HG03575 (cell line): ENCODE data around the gene RAD51B.
A peak's percentile ranks its signal among the peaks of the same experiment; 100 is the strongest.

Source experiments
- ATAC-seq: cut with Tn5 transposase; IDR thresholded peaks from one replicate; pipeline ENCODE4 v1.9.1; 2021; ENCODE audit not compliant: unreplicated experiment, insufficient number of reproducible peaks, low FRiP score; ENCODE audit errors: extremely low read depth

The RAD51B gene

DNA sequence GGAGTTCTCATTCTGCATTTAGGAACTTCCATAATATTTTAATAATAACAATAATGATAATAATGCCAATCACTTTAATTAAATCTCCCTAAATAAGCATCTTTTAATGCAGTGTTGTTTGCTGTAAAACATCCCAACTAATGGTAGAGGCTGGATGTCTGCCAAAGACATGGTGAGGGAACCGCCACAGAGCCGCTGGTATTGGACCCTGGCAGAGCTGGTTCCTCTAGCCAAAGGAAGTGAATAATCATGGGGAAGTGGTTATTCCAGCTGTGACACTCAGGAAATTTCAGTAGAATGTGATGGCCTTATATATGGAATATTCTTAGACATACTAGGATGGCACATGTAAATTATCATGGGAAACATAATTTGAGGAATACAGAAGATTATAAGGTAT lies 490.0 kb downstream of the RAD51B start:
- no peak for ATAC-seq

DNA sequence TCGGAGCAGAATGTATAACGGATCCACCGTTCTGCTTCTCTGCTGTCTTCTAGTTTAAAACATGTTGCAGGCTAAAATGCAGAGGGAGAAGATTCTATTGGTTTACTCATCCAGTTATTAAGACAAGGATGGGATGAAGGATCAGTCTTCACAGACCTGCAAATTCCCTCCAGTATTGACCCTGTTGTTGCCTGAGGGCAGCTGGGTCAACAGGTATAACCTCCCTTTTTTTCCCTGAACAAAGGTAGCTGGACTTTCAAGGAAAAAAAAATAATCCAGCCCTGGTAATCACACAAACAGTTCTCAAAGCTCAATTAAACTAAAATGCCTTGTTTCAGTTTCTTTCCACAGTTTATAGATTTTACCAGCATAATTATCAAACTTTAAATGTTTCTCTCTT lies 492.7 kb downstream of the RAD51B start:
- no peak for ATAC-seq

DNA sequence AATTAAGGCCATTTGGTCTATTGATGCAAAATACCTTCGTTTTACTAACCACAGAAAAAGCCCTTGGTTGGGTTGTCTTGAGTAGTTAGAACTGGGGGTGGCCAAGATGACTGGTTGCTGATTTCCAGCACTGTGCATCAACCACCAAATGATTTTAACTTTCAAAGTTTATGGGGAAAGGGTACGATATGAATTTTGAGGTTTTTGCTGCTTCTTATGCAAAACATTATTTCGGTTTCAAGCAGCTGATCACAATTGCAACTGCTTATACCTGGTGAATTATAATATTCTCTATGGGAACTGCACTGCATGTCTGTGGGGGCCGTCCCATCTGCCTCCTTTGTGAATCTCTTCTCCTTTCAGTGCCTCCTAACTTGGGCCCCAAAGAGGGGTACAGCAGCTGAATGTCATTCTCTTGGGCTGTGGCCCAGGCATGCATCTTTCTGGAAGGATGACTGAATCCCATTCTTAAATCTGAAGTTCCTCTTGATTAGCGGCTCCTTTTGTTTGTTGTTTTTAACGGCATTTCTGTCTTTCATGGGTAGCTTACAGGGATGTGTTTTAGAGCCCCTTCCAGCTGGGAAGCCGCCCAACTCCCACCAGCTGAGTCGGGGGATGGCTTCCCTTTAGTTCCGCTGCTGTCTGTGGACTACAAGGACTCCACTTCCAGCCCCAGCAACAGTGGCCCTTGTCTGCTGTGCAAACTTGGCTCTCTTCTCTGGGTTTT lies 493.5 kb downstream of the RAD51B start:
- peak; percentile 70 for ATAC-seq

DNA sequence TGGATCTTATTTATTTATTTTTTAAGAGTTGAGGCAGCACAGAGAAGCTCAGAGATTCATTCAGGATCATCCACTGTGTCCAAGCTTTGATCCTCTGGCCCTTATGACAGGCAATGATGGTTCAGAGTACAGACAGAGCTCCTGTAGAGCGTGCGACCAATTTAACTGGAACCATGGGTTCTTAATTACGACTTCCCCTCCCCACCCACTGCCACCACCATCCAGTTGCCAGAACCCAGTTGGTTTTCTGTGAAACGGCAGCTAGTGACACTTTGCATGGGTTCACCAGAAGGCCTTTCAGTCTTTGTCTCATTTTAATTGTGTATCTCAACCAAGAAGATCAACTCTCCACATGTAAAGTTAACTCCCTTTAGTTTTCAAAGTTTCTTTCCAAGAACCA lies 495.1 kb downstream of the RAD51B start:
- no peak for ATAC-seq

DNA sequence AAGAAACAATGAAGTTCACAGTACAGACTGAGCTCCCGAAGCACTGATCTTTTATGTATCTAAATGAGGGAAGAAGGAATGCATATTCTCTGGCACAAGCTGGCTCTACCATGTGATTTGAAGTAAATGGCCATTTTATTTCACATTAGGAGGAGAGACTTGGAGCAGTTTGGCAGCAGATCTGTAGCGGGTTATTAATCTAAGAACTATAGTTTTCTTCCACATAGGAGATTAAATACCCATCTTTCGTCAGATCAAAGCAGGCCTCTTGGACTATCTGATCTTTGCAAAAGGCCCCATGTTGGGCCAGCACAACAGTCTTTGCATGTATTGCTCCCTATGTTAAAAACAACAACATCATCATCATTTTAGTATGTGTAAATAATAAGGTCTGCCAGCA lies 495.5 kb downstream of the RAD51B start:
- no peak for ATAC-seq

DNA sequence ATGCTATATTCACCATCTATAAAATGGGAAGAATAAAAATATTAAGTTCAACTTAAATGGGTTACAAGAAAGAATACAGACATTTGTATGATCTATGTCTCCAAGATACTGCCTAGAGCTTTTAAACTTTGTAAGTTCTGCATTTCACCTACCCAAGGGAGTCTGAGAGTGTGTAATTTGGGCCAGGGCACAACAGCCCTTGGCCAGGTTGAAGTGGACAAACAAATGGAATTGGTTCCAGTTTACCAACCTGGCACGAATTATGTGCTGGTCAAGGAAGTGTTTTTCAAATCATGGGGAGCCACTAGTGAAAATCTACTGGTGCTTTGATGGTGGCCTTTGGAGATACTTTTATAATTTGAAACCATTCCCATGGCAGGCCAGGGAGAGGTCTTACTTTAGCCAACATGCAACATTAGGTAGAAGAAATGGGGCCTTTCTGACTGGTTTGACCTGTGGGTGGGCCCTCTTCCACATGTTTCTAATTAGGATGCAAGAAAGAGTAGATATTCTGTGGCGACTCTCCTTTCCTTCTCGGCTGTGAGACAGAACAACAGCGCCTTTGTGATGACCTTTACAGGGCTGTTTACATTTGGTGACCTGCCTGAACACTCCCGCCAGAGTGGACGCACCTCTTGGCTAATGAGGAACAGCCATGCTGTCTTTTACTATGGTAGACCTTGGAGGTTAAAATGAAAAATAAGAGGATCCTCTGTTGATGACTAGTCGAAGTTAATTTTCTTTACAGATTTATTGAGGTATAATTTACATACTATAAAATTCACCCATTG lies 496.7 kb downstream of the RAD51B start:
- no peak for ATAC-seq

DNA sequence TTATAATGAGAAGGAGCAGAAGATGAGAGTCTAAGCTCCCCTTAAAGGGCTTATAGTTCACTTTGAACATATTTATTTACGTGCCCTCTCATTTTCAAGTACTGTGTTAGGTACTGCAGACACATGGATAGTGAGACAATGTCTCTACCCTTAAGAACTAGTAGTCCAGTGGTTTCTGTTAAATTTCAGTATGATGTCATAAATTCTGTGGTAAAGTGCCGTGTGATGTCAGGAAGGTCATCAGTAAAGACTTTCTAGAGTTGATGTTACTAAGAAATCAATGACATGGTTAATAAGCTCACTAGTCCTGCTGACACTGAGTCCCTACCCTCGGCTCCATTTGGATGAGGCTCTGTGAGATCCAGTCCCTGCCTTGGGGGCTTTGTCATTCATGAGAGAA lies 497.7 kb downstream of the RAD51B start:
- ATAC-seq, result no peak

DNA sequence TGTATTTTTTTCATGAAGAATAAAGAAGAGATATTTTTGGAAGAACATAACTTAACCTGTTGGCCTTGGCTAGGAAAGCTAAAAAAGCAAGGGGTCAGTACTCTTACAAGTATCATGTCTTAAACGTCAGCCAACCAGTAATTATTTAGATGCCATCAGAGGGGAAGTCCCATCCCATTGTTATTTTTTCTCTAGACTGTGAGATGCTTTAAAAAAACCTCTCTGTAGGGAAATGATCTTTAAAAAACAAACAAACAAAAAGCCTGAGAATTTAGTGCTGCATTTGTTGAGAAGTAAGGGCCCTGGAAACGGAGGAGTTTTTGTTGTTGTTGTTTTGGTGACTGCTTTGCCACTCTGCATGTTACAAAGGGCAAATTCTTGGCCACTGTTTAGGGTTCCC lies 499.2 kb downstream of the RAD51B start:
- no peak for ATAC-seq

DNA sequence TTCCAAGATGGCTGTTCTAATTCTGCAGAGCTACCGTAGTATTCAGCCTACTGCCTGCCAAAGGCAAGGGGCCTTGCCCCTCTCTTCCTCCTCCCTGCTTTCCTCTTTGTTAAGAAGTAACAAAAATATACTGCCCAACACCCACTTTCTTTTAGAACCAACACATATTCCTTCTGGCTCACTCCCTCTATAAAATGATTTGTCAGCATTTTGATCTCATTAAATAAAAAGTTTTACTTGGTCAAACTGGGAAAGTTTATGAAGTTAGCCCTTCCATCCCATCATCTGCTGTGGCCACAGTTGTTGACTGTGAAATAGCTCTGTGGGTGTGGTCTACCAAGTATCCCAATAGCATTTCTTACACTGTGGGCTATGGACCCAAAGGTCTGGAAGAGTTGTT lies 500.9 kb downstream of the RAD51B start:
- ATAC-seq, result no peak

DNA sequence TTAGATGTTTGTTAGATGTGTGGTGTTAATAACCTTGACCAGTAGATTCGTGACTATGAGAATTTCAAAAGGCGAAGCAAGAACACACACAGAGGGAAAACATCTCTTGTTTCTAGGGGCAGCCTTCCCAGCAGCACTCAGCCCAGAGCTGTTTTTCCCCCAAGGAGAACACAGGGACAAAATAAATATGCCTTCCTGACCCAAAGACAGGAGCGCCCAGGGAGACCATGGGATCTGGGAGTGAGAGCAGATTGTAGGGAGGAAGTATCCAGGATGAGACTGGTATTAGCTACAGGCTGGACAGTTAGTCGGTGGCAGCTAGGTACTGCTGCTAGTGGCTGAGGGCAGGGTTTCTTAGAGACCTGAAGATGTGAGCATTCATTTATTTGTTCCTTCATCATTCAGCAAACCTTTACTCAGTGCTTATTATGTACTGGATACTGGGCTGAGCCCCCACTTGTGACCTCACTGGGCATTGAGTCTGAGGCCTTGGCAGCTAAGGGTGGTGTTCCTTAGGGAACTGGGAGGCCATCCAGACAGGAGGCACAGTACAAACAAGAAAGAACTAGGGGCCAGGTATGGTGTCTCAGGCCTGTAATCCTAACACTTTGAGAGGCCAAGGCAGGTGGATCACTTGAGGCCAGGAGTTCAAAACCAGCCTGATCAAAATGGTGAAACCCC lies 503.5 kb downstream of the RAD51B start:
- no peak for ATAC-seq

DNA sequence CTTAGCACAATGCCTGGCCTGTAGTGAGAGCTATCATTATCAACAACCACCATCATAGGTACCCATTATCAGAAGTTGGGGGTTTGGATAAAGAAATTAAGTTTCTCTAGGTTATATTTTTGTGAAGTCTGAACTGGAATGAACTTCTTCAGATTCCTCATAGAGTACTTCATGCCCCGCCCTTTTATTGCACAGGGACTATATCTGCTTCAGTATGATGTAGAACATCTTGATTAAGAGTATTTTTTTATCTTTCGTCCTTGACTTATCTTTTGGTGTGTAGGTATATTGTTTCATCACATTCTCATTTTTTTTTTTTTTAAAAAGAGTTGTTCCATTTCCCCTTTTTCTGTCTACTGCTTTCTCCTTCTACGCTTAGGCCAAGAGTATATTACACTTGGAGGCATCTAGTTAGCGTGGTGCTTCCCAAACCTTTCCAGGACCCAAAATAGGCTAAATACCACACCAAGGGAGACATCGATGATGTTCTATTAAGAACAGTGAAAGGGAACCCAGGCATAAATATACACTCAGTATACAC lies 505.8 kb downstream of the RAD51B start:
- no peak for ATAC-seq

DNA sequence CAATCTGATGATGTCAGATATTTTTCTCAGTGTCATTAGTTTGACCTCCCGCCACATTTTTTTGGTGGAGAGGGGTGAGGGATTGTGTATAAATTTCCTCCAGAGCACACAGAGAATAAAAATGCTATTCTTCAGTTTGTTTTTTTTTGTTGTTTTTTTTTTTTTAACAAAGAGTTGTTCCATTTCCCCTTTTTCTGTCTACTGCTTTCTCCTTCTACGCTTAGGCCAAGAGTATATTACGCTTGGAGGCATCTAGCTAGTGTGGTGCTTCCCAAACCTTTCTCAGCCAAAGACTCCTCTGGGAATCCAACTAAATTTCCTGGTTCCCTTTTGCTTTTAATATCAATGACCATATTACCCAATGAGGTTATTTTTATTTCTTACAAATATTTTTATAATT lies 507.7 kb downstream of the RAD51B start:
- ATAC-seq, result no peak

DNA sequence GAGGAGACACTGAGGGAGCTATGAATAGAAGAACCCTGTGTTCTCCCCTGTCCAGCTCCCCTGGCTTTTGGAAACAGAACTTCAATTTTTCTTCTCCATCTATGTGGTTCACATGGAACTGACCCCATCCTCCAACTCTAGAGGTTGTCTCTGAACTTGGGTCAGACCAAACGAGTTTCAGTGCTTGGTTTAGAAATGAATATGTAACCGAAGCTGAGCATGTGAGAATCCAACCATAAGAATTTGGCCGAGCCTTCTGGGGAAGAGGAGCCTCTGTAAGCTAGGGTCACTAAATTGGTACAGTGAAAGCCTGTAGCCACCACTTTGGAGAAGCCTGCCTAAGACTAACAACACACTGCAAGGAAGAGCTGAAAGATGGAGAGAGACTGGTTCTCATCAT lies 508.9 kb downstream of the RAD51B start:
- no peak for ATAC-seq

DNA sequence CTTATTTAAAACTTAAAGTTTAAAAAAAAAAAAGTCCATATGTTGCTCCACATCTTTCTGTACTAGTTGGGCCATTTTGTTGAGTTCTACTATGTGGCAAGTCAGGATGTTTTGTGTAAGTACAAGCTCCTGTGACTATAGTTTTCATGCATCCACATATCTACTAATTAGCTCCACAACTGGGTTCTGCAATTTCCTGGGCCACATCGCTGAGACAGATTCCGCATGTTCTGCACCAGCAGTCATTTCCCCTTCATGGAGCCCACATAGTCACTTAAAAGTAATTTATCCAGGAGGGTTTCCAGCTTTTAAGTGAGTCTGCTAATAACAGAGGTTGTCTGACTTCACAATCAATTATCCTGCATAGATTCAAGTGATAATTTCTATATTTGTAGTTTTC lies 511.8 kb downstream of the RAD51B start:
- ATAC-seq, result no peak

DNA sequence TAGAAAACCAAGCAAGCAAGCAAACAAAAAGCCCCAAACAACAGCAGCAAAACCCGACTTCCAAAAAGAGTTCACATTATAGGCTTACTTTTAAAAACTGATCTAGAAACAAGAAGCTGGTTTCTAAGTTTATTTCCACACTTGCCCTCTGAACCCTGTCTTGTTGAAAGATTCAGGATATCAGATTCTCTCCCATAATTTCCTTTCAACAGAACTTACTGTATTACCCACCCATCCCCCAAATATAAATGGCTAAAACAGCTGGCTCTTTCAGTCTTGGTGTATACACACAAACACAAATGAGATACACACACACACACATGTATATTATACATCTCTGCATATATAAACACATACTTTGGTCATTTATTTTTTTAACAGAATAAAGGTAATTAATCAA lies 512.4 kb downstream of the RAD51B start:
- ATAC-seq, result no peak

DNA sequence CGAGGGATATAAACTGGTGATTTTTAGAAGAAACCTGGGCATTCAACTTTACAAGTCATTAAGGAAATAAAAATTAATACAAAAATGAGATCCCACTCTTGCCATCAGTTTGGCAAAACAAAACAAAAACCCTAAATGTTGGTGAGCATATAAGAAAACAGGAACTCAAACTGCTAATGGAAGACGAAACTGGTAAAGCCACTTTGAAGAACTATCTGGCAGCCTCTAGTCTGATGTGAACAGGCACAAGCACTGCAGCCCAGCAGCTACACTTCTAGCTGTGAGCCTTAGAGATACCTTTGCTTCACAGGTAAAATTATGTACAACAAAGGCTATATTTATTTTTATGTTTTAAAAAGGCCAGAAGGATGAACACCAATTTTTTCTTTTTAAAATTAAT lies 513.7 kb downstream of the RAD51B start:
- no peak for ATAC-seq

DNA sequence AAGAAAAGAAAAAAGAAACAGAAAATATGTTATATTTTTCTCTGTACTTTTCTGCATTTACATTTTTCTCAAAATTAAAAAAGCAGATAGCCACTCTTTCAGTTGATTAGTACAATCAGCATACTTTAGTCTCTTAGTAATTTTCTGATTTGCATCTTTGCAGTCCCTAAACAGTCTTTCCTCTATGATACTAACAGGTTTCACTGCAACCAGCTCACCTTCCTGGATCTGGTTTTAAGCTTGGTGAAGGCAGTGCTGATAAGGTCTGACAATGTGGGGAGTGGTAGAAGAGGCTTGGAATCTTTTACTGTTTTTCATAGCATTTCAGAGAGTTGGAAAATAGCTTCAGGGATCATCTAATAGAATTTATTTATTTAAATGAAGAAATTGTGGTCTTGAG lies 515.7 kb downstream of the RAD51B start:
- ATAC-seq, result no peak

DNA sequence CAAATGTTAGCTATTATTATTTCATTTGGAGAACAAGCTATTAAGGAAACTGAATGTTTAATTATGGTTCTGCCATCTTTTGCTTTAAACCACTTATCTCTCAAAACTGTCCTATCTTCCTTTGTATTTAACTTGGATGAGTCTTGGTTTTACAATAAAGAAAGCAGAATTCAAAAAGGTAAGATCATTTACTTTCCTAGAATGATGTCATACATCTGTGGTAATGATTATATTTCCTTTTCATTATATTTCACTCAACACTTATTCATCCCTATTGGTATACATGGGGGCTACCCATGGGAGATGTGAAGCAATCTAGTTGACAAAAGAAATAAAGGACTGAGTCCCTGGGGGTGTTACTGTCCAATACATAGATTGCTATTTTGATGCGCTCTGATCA lies 516.6 kb downstream of the RAD51B start:
- no peak for ATAC-seq

DNA sequence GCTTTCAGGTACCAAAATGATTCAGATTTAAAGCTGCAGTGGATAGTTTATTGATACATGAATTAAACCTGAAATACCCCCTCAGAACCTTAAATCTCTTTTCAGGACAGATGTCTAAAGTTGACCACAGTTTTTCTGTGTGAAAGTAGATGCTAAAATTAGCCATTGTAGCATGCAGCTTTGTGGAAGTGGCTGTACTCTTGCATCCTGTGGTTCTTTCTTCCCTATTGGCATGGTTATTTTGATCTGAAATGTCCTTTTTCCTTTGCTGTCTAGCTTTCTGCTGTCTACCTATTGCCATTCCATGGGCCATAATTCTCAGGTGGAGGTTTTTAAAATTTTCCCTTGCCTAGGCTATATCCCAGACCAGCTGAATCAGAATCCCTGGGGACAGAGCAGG lies 517.7 kb downstream of the RAD51B start:
- no peak for ATAC-seq

DNA sequence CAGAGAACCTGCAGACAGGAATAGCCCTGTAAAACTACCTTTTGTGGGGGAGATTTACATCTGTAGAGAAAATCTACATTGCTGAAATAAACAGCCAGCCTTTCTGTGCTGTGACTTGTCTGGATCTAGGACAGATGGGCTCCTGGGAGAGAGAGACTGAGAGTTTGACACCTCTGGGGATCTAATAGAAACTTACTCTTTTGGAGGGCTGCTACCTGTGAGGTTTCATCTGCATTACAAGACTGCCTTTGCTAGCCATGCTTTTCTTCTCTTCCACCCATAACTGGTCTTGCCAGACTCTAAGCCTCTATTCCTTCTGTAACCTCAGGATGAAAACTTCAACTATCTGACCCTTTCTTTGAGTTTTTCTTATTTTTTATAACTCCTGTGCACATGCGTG lies 520.7 kb downstream of the RAD51B start:
- no peak for ATAC-seq
